ENCODE data around the gene ZGPAT. TPM values are rescaled to one million over a fixed set of nuclear protein-coding genes. Genes with fewer than 3 reads are reported as not detected.

ZGPAT gene
- total and polyA plus RNA-seq, 2 donors (not counting 1 experiment from before 2014, with no cell fraction given), result 46.1 to 62.1 TPM

DNA sequence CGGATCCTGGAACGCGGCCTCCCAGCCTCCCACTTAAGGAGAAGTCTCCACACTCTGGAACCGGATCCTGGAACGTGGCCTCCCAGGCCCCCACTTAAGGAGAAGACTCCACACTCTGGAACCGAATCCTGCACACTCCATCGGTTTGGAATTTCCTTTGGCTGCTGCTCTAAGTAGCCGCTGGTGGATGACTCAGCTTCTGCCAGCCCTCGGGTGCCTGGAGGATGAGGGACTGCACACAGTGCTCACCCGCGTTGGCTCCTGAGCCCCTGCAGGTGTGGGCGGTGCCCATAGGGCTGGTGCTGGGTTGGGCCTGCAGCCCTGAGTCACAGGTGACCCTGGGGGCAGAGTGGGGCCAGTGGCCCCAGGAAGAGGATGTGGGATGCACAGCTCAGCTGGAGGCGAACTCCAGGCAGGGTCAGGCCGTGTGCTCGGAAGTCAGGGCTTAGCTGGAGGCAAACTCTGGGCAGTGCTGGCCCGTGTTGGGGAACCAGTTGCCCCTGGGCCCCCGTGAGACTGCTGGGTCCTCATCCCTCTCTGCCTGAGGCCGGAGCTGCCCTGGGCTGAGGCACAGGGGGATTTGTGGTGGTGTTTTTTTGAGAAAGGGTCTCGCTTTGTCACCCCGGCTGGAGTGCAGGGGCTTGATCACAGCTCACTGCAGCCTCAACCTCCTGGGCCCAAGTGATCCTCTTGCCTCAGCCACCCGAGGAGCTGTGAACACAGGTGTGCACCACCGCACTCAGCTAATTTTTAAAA lies 25.3 kb upstream of the ZGPAT start:
- TF ChIP-seq, protein P1, sequence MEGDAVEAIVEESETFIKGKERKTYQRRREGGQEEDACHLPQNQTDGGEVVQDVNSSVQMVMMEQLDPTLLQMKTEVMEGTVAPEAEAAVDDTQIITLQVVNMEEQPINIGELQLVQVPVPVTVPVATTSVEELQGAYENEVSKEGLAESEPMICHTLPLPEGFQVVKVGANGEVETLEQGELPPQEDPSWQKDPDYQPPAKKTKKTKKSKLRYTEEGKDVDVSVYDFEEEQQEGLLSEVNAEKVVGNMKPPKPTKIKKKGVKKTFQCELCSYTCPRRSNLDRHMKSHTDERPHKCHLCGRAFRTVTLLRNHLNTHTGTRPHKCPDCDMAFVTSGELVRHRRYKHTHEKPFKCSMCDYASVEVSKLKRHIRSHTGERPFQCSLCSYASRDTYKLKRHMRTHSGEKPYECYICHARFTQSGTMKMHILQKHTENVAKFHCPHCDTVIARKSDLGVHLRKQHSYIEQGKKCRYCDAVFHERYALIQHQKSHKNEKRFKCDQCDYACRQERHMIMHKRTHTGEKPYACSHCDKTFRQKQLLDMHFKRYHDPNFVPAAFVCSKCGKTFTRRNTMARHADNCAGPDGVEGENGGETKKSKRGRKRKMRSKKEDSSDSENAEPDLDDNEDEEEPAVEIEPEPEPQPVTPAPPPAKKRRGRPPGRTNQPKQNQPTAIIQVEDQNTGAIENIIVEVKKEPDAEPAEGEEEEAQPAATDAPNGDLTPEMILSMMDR (IDR thresholded peaks at IDR 0.05), result no peak
- peaks cover 0 to 3% of the 10 kb centered on the region in 2 experiments for H3K36me3 ChIP-seq (replicated peaks in 1 of 2; ENCODE audit: control extremely low read depth in 1 of 2, control insufficient read depth in 1 of 2, extremely low read depth in 1 of 2, insufficient read depth in 2 of 2, low read length in 1 of 2)
- H3K79me2 ChIP-seq (ENCODE audit: control insufficient read depth, insufficient read depth, low read length), result no peaks in the 10 kb centered on the region
- Mint-ChIP-seq H3K9me3 (ENCODE audit: insufficient read depth) (no peaks in the 10 kb centered on the region), H3K27me3 (no peaks in the 10 kb centered on the region), H3K4me3 (no peak overlapping the region), H3K4me1 (peaks cover 3% of the 10 kb centered on the region), H3K27ac (no peak overlapping the region)
- intact Hi-C loops (cut with micrococcal nuclease), result no loop called here
- H3K27me3 ChIP-seq (replicated peaks in 1 of 4; ENCODE audit: control extremely low read depth in 1 of 4, control insufficient read depth in 3 of 4, insufficient read depth in 4 of 4, low read length in 3 of 4), result no peaks in the 10 kb centered on the region
- no peak overlapping the region for H3K4me2 ChIP-seq (replicated peaks; ENCODE audit: low read depth, low read length, poor library complexity, severe bottlenecking)
- DNase-seq, result no peak
- H3K4me1 ChIP-seq (ENCODE audit: control insufficient read depth in 2 of 2, insufficient read depth in 2 of 2, low read length in 2 of 2), result peaks cover 0 to 11% of the 10 kb centered on the region in 2 donors
- H3K9ac ChIP-seq (ENCODE audit: low read length), result no peak overlapping the region
- H3K27ac ChIP-seq (ENCODE audit: low read length in 2 of 2), result no peak overlapping the region
- H2AFZ ChIP-seq (ENCODE audit: insufficient read depth, low read depth, low read length, poor library complexity, severe bottlenecking), result no peak overlapping the region
- WGBS (ENCODE audit: insufficient coverage), result 86% methylated on average over 22 of the region's 22 CpGs
- POLR2A ChIA-PET, result interaction anchor here (0.6 kb wide), 1 partner anchor 55 kb away, joined by 3 read pairs; no protein-coding TSS in a partner anchor
- ATAC-seq (ENCODE audit: low read depth), result no peak
- no peaks in the 10 kb centered on the region for H4K20me1 ChIP-seq (ENCODE audit: control insufficient read depth, insufficient read depth, low read length, poor library complexity, severe bottlenecking)
- CTCF ChIA-PET, result no interaction called here
- H3K4me3 ChIP-seq (ENCODE audit: control extremely low read depth in 1 of 5, extremely low read depth in 1 of 5, insufficient read depth in 1 of 5, low read depth in 2 of 5, low read length in 4 of 5), result no peak overlapping the region
- H3K9me3 ChIP-seq (ENCODE audit: control extremely low read depth in 1 of 3, control insufficient read depth in 2 of 3, insufficient read depth in 1 of 3, low read length in 2 of 3), result no peaks in the 10 kb centered on the region

DNA sequence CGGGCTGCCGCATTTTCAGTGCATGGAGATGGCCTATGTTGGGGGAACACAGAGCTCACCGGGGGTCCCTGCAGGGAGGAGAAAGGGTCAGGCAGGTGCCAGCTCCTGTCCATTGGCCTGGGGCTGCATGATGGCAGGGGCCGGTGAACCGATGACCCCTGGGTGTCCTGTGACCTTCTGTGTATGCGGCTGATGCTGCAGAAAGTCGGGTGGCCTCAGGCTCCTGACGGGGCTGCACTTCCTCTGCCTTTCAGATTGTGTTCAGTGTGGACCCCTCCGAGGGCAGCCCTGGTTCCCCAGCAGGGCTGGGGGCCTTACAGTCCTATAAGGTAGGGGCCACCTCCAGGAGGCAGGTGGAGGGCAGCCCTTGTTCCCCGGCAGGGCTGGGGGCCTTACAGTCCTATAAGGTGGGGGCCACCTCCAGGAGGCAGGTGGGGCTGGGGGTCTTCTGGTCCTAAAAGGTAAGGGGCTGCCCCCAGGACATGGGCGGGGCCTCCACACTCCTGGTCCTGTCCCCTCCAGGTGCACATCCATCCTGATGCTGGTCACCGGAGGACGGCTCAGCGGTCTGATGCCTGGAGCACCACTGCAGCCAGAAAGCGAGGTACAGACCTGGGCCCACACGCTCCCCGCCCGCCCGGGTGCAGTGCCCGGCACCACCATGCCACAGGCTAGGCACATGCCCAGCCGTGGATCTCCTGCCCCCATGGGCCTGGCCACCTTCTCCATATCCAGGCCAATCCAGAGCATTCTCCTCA lies 22.4 kb upstream of the ZGPAT start:
- Histone ChIP-seq H2AFZ (ENCODE audit: insufficient read depth, low read depth, low read length, poor library complexity, severe bottlenecking) (no peak overlapping the region), H3K79me2 (ENCODE audit: control insufficient read depth, insufficient read depth, low read length) (no peaks in the 10 kb centered on the region), H3K36me3 (replicated peaks in 1 of 2; ENCODE audit: control extremely low read depth in 1 of 2, control insufficient read depth in 1 of 2, extremely low read depth in 1 of 2, insufficient read depth in 2 of 2, low read length in 1 of 2) (no peaks in the 10 kb centered on the region), H3K9ac (ENCODE audit: low read length) (no peak overlapping the region), H3K4me3 (ENCODE audit: control extremely low read depth in 1 of 5, extremely low read depth in 1 of 5, insufficient read depth in 1 of 5, low read depth in 2 of 5, low read length in 4 of 5) (no peak overlapping the region), H3K9me3 (ENCODE audit: control extremely low read depth in 1 of 3, control insufficient read depth in 2 of 3, insufficient read depth in 1 of 3, low read length in 2 of 3) (no peaks in the 10 kb centered on the region), H3K4me1 (ENCODE audit: control insufficient read depth in 2 of 2, insufficient read depth in 2 of 2, low read length in 2 of 2) (peaks cover 0 to 14% of the 10 kb centered on the region in 2 donors), H3K27me3 (replicated peaks in 1 of 4; ENCODE audit: control extremely low read depth in 1 of 4, control insufficient read depth in 3 of 4, insufficient read depth in 4 of 4, low read length in 3 of 4) (peaks cover 0 to 2% (median 0%) of the 10 kb centered on the region in 4 experiments), H3K4me2 (replicated peaks; ENCODE audit: low read depth, low read length, poor library complexity, severe bottlenecking) (no peak overlapping the region), H3K27ac (ENCODE audit: low read length in 2 of 2) (no peak overlapping the region), H4K20me1 (ENCODE audit: control insufficient read depth, insufficient read depth, low read length, poor library complexity, severe bottlenecking) (no peaks in the 10 kb centered on the region)
- POLR2A ChIA-PET, result interaction anchor here (0.7 kb wide), 1 partner anchor 119 kb away, joined by 6 read pairs; no protein-coding TSS in a partner anchor
- no peak overlapping the region for H3K4me3 Mint-ChIP-seq
- TF ChIP-seq, protein P1 (IDR thresholded peaks at IDR 0.05), result no peak
- TF ChIP-seq EZH2 (IDR thresholded peaks at IDR 0.05; ENCODE audit: borderline replicate concordance, insufficient read depth, low read depth, low read length, poor library complexity, severe bottlenecking), result no peak
- no peak overlapping the region for H3K27ac Mint-ChIP-seq
- H3K27me3 Mint-ChIP-seq, result no peaks in the 10 kb centered on the region
- intact Hi-C loops (cut with micrococcal nuclease), result no loop called here
- 94% methylated on average over 20 of the region's 21 CpGs for WGBS (ENCODE audit: insufficient coverage)
- peaks cover 3% of the 10 kb centered on the region for H3K4me1 Mint-ChIP-seq
- no peak for DNase-seq
- no peak for ATAC-seq (ENCODE audit: low read depth)
- H3K9me3 Mint-ChIP-seq (ENCODE audit: insufficient read depth), result no peaks in the 10 kb centered on the region
- CTCF ChIA-PET, result no interaction called here
